AG09319 (cell line): ENCODE data around the gene PADI1.
A peak's percentile ranks its signal among the peaks of the same experiment; 100 is the strongest.
"Not testable (repeated sequence)": the region's sequence is repeated elsewhere in the genome, so short reads cannot be mapped to it uniquely, and the experiment has no call there.

Source experiments
- DNase-seq: peaks from one replicate; pipeline ENCODE4 v3.0.0-alpha.2; 2010; ENCODE audit warnings: low read depth; ENCODE audit errors: extremely low read depth
- TF ChIP-seq, protein P1 (sequence below): IDR thresholded peaks from 2 replicates; pipeline ENCODE4 v1.5.1; 2011; ENCODE audit warnings: low read depth, mild to moderate bottlenecking, inconsistent platforms, low read length, moderate library complexity

The PADI1 gene

DNA sequence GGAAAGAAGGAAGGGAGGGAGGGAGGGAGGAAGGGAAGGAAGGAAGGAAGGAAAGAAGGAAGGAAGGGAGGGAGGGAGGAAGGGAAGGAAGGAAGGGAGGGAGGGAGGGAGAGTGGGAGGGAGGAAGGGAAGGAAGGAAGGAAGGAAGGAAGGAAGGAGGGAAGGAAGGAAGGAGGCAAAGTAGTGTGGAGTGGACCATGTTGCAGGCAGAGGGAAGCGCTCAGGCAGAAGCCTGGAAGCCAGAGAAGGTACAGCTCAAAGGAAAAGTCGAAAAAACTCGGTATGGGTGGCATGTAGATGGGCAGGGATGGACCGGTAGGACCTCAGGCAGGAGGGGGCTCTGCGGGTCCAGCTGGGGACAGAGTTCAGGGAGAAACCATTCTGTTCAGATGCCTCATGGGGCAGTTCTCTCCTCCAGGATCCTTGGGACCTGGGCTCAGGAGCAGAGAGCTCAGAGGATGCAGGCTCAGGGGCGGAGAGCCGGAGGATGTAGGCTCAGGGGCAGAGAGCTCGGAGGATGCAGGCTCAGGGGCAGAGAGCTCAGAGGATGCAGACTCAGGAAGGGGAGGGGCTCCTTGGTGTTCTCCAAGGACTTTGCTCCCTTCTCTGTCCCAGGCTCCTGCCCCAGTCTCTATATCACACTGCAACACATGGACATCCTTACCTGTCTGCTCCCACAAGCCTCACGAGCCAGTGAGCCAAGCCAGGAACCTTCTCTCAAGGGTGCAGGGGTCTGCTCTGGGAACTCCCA, 30.4 kb downstream of the PADI1 start:
- DNase-seq = no peak
- TF ChIP-seq, protein P1, sequence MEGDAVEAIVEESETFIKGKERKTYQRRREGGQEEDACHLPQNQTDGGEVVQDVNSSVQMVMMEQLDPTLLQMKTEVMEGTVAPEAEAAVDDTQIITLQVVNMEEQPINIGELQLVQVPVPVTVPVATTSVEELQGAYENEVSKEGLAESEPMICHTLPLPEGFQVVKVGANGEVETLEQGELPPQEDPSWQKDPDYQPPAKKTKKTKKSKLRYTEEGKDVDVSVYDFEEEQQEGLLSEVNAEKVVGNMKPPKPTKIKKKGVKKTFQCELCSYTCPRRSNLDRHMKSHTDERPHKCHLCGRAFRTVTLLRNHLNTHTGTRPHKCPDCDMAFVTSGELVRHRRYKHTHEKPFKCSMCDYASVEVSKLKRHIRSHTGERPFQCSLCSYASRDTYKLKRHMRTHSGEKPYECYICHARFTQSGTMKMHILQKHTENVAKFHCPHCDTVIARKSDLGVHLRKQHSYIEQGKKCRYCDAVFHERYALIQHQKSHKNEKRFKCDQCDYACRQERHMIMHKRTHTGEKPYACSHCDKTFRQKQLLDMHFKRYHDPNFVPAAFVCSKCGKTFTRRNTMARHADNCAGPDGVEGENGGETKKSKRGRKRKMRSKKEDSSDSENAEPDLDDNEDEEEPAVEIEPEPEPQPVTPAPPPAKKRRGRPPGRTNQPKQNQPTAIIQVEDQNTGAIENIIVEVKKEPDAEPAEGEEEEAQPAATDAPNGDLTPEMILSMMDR = no peak

DNA sequence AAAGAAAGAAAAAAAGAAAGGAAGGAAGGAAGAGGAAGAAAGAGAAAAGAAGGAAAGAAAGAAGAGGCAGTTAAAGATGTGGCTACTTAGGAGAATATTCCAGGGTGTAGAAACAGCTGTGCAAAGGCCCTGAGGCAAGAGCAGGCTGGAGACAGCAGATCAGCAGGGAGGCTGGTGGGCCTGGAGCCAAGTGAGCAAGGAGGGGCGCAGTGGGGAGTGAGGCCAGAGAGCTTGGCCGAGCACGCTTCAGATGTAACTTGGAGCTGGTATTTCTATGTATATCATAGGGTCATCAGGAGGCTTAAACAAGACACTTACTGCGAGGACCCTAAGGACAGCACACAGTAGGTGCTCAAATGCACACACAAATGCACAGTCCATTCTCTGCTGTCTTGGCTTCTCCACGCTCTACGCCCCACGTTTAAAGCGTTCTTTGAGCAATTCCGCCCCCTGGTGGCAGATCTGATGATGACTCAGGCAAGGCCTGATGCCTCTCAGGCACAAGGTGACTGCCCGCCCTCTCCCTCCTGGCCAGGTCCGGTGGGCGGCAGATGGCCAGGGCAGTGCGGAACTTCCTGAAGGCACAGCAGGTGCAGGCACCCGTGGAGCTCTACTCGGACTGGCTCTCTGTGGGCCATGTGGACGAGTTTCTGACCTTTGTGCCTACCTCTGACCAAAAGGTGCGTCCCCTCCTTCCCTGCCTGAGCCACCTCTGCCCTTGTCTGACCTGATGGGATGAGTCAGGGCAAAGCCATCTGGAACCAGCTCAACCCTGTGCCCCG, 32.0 kb downstream of the PADI1 start:
- TF ChIP-seq, protein P1 = peak; percentile 79
- DNase-seq = peak; percentile 37

DNA sequence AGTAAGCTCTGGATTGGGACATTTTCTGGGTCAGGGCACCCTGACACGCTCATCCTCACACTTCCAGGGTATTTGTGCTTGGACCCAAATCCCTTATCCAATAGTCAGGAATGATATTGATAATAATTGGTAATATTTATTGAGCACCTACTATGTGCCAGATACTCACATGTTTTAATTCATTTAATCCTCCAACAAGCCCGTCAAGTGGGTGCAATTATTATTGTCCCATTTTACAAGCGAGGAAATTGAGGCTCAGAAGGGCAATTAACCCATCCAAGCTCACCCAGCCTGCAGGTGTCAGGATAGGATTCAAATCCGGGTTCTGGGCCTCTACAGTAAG, 32.6 kb downstream of the PADI1 start:
- DNase-seq = no peak
- TF ChIP-seq, protein P1 = no peak

DNA sequence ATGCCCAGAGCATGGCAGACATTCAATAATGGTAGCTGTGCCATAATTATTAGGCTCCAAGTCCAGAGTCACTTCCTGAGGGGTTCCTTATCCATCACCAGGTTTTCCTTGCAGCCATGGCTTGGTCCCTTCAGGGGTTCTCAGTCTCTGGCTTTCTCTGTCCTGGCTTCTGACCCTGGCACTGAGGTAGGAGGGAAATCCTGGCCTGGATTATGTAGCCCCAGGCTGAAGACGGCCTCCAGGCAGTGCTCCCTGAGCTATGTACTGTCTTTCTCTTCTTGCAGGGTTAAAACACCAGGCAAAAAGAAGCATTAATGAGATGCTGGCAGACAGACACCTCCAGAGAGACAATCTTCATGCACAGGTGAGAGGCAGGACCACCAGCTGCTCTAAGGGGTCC, 34.5 kb downstream of the PADI1 start:
- TF ChIP-seq, protein P1 = no peak
- DNase-seq = peak; percentile 78

DNA sequence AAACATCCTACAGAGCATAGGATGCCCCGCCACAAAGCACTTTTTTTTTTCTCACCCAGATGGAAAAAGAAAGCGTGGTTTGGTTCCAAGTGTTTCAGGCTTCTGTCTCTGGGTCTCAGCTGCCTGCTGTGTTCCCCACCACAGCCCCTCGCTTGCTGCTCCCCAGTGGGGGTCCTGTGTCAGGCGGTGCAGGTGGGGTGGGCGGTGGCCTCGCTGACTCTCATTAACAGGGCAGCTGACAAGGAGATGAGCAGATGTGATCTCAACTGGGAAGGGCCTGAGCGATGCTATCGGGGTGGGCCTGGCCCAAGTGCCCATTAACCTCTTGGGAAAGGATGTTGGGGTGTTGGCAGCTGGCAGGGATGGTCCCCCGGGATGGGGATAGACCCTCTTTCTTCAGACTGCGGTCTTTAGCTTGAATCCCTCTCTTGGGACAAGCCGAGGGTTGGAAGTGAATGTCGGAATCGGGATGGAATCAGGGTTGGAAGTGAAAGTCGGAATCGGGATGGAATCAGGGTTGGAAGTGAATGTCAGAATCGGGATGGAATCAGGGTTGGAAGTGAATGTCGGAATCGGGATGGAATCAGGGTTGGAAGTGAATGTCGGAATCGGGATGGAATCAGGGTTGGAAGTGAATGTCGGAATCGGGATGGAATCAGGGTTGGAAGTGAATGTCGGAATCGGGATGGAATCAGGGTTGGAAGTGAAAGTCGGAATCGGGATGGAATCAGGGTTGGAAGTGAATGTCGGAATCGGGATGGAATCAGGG, 36.3 kb downstream of the PADI1 start:
- DNase-seq = not testable (repeated sequence)

DNA sequence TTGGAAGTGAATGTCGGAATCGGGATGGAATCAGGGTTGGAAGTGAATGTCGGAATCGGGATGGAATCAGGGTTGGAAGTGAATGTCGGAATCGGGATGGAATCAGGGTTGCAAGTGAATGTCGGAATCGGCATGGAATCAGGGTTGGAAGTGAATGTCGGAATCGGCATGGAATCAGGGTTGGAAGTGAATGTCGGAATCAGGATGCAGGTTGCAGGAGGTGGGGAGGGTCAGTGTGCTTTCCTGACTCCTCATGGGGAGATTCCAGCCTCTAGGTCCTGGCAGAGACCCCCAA, 36.8 kb downstream of the PADI1 start:
- not testable (repeated sequence) for DNase-seq

DNA sequence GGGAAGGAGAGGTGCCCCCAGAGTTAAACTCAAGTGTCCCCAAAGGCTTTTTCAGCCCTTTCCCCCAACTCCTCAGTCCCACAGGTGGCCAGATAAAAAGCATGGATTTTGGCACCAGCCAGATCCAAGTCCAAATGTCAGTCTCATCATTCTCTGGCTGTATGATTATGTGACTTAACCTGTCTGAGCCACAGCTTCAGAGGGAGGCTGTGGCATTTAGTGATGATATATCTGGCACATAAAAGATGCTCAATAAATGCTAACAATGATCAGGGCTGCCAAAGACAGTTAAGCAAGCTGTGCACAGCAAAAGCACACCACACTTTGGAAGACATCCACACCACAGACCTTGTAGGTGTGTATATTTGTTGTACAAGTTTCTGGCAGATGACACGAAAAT, 38.3 kb downstream of the PADI1 start:
- TF ChIP-seq, protein P1 = no peak
- no peak for DNase-seq
